ENCODE measurements around the gene GTPBP3.

Gene GTPBP3

GRCh38 chr19:17389288-17389687 is 51.9 kb downstream of the GTPBP3 start:
- DNase-seq: no peak

DNA sequence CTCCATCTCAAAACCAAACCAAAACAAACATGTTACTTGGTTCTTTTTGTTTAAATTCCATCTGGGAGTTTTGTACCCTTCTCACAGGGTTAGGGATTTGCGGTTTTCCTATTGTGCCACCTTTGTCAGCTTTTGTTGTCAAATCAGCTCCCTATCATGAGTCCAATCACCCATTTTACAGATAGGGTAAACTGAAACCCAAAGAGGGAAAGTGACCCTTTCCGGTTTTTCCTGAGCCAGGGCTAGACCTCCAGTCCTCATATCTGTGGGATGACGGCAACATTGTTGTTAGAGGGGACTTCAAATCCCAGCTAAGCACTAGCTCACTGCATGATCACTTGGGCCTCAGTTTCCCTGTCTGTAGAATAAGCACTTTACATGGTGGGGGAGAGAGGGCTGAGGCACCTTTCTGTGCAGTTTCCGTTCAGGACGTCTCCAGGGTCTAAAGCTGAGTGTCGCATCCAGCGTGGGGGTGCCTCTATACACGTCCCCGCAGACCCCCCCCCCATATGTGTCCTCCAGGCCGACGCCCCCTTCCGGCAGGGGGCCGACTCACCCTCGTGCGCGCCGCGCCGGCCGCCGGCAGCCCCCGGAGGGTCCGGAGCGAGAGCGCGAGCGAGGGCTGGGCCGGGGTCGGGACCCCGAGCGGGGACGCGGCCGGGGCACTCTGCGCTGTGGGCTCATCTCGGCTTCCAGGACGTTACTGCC is 52.8 kb downstream of the GTPBP3 start:
- peak; percentile 21 for DNase-seq

- DNase-seq: peak; percentile 96
Observed at GRCh38 chr19:17390665-17391370, 53.5 kb downstream of the GTPBP3 start.

DNA sequence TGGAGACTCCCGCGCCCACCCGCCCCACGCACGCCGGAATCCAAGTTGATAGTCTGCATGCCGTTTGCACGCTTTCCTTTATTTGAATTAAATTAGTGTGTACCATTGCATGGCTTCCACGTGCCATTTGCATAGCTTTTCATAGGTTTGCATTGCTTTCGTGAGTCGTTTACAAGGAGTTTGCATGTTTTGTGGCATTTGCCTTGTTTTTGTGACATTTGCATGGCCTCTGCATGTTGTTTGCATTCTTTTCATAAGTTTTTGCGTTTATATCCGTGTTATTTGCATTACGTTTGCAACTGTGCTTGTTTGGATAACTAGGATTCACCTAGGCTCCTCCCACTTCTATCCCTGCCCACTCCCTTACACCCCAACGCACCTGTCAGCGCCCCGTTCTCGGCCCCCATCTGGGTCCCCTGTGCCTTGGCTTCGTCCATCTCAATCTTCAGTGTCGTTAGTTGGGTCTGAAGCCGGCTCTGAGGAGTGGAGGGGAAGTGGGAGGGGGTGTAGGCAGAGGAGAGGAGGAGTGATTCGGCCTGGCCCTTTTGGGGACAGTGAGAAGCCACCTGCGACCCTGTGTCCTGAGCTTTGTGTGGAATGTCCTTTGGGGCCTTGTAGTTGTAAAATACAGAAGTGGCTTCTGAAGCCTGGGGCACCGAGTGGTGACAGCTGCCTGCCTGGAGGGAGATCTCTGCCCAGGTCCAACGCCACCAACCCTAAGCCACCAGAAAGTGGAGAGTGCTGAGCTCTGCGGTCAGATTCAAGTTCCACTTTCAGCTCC is 54.2 kb downstream of the GTPBP3 start:
- no peak for DNase-seq
